ENCODE measurements around the gene ANKK1. TPM values are rescaled to one million over a fixed set of nuclear protein-coding genes. Genes with fewer than 3 reads are reported as not detected.

Gene ANKK1
- polyA plus RNA-seq, 3 donors = 0.07 to 0.09 TPM; not detected in 1

DNA sequence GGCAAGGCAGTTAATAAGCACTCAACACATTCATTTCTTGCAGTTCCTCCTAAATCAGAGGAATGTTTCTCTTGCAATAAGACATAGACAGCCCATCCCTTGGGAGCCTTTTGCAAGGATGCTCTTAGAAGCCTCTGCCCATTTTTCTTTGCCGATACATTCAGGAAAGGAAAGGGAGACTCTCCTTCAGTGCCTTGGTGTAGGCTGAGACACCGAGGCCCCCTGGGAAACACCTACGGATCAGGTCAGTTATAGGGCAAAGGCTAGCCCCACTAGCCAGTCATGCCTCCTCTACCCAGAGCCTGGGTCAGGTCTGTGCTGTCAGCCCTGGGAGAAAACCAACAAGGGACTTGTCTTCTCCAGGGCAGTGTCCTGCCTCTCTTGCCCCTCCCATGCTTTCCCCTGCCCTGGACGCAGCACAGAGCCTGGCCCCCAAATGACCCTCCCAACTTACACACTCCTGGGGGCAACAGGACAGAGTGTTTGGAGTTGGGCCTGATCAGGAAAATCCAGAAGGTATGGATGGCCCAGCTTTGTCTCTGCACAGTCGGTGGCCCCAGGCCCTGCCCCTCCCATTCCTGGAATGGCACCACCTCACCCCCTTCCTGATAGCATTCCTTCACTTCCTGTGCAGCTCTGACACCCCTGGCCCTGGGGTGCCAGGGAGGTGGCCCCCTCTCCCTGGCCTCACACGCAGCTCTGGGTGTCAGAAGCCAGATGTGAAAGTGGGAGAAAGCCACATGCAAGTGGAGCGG is 18.3 kb downstream of the ANKK1 start:
- H3K9ac ChIP-seq (ENCODE audit: insufficient read depth, low read length, poor library complexity, severe bottlenecking) = no peak overlapping the region
- H3K27me3 ChIP-seq (ENCODE audit: control insufficient read depth in 2 of 2, insufficient read depth in 2 of 2, low read length in 2 of 2) = no peaks in the 10 kb centered on the region
- no peak for DNase-seq
- TF ChIP-seq, protein P1, sequence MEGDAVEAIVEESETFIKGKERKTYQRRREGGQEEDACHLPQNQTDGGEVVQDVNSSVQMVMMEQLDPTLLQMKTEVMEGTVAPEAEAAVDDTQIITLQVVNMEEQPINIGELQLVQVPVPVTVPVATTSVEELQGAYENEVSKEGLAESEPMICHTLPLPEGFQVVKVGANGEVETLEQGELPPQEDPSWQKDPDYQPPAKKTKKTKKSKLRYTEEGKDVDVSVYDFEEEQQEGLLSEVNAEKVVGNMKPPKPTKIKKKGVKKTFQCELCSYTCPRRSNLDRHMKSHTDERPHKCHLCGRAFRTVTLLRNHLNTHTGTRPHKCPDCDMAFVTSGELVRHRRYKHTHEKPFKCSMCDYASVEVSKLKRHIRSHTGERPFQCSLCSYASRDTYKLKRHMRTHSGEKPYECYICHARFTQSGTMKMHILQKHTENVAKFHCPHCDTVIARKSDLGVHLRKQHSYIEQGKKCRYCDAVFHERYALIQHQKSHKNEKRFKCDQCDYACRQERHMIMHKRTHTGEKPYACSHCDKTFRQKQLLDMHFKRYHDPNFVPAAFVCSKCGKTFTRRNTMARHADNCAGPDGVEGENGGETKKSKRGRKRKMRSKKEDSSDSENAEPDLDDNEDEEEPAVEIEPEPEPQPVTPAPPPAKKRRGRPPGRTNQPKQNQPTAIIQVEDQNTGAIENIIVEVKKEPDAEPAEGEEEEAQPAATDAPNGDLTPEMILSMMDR (IDR thresholded peaks at IDR 0.05) = no peak
- no peak overlapping the region for H2AFZ ChIP-seq (ENCODE audit: insufficient read depth, low read depth, low read length, poor library complexity, severe bottlenecking)
- H3K27ac ChIP-seq (ENCODE audit: low read depth in 1 of 2, low read length in 2 of 2) = no peak overlapping the region
- intact Hi-C loops (cut with micrococcal nuclease) = no loop called here
- H3K36me3 ChIP-seq (replicated peaks in 1 of 2; ENCODE audit: control insufficient read depth in 1 of 2, insufficient read depth in 2 of 2, low read length in 2 of 2) = no peaks in the 10 kb centered on the region
- 86% methylated on average over 4 of the region's 7 CpGs for WGBS (ENCODE audit: insufficient coverage)
- H3K79me2 ChIP-seq (ENCODE audit: insufficient read depth, low read length) = no peaks in the 10 kb centered on the region
- Mint-ChIP-seq H3K4me3 (no peak overlapping the region), H3K27ac (no peak overlapping the region), H3K27me3 (ENCODE audit: low read depth in 3 of 3) (peaks cover 0 to 12% (median 7%) of the 10 kb centered on the region in 3 donors), H3K9me3 (peaks cover 0 to 5% (median 0%) of the 10 kb centered on the region in 7 donors), H3K4me1 (no peaks in the 10 kb centered on the region), H3K36me3 (no peaks in the 10 kb centered on the region)
- H3K9me3 ChIP-seq (replicated peaks in 1 of 2; ENCODE audit: control insufficient read depth in 1 of 2, insufficient read depth in 1 of 2, low read length in 2 of 2) = no peaks in the 10 kb centered on the region
- no peaks in the 10 kb centered on the region for H4K20me1 ChIP-seq (ENCODE audit: insufficient read depth, low read length)
- H3K4me2 ChIP-seq (replicated peaks; ENCODE audit: extremely low read depth, low read length, poor library complexity, severe bottlenecking) = no peak overlapping the region
- no peak overlapping the region for H3K4me3 ChIP-seq (replicated peaks in 1 of 3; ENCODE audit: low read depth in 2 of 3, low read length in 3 of 3)
- H3K4me1 ChIP-seq (ENCODE audit: control insufficient read depth in 1 of 2, insufficient read depth in 2 of 2, low read length in 2 of 2) = no peaks in the 10 kb centered on the region

DNA sequence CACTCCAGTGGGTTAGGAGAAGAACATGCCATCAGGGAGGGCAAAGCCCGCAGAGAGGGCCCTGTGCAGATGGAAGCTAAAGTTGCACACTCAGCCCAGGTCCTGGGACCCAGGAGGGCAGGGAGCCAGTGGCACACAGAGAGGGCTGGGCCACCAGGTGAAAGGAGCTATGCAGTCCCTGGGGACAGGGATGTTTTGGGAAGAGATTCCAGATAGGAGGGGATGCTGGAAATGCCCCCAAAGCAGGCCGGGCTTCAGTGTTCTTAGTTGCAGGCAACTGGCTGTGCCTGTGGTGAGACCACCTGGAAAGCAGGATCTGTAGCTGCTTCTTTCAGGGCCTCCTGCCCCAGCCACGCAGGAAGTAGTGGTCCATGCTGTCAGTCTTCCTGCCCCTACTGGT is 19.6 kb downstream of the ANKK1 start:
- Histone ChIP-seq H3K4me1 (ENCODE audit: control insufficient read depth in 1 of 2, insufficient read depth in 2 of 2, low read length in 2 of 2) (no peaks in the 10 kb centered on the region), H3K4me3 (replicated peaks in 1 of 3; ENCODE audit: low read depth in 2 of 3, low read length in 3 of 3) (no peak overlapping the region), H2AFZ (ENCODE audit: insufficient read depth, low read depth, low read length, poor library complexity, severe bottlenecking) (no peak overlapping the region), H3K9me3 (replicated peaks in 1 of 2; ENCODE audit: control insufficient read depth in 1 of 2, insufficient read depth in 1 of 2, low read length in 2 of 2) (no peaks in the 10 kb centered on the region), H3K27me3 (ENCODE audit: control insufficient read depth in 2 of 2, insufficient read depth in 2 of 2, low read length in 2 of 2) (no peaks in the 10 kb centered on the region), H3K36me3 (replicated peaks in 1 of 2; ENCODE audit: control insufficient read depth in 1 of 2, insufficient read depth in 2 of 2, low read length in 2 of 2) (no peaks in the 10 kb centered on the region), H3K4me2 (replicated peaks; ENCODE audit: extremely low read depth, low read length, poor library complexity, severe bottlenecking) (no peak overlapping the region), H3K79me2 (ENCODE audit: insufficient read depth, low read length) (no peaks in the 10 kb centered on the region), H3K9ac (ENCODE audit: insufficient read depth, low read length, poor library complexity, severe bottlenecking) (no peak overlapping the region), H4K20me1 (ENCODE audit: insufficient read depth, low read length) (no peaks in the 10 kb centered on the region), H3K27ac (ENCODE audit: low read depth in 1 of 2, low read length in 2 of 2) (no peak overlapping the region)
- no peak for DNase-seq
- peaks cover 0 to 5% (median 0%) of the 10 kb centered on the region in 7 donors for H3K9me3 Mint-ChIP-seq
- TF ChIP-seq, protein P1 (IDR thresholded peaks at IDR 0.05) = no peak
- intact Hi-C loops (cut with micrococcal nuclease) = no loop called here
- H3K27ac Mint-ChIP-seq = no peak overlapping the region
- 65% methylated on average over 3 of the region's 3 CpGs for WGBS (ENCODE audit: insufficient coverage)
- H3K36me3 Mint-ChIP-seq = no peaks in the 10 kb centered on the region
- no peaks in the 10 kb centered on the region for H3K4me1 Mint-ChIP-seq
- H3K27me3 Mint-ChIP-seq (ENCODE audit: low read depth in 3 of 3) = peaks cover 4 to 10% (median 7%) of the 10 kb centered on the region in 3 donors
- no peak overlapping the region for H3K4me3 Mint-ChIP-seq

Data from CD14-positive monocyte (primary cell).